Neural progenitor cell (in vitro differentiated cells): ENCODE measurements around the gene ANKRD22.

Experiments used
- EZH2 ChIP-seq: fragments of 200-600 bp; sonication (generic); IDR thresholded peaks from 2 replicates; pipeline ENCODE4 v1.6.1; 2017; ENCODE audit warnings: antibody characterized with exemption, mild to moderate bottlenecking, moderate library complexity
- EZH2phosphoT487 ChIP-seq: fragments of 200-600 bp; sonication (generic); IDR thresholded peaks from 2 replicates; pipeline ENCODE4 v1.6.1; 2017; ENCODE audit warnings: antibody characterized with exemption
- TF ChIP-seq, protein P1 (sequence below): fragments of 200-600 bp; sonication (generic); IDR thresholded peaks from 2 replicates; pipeline ENCODE4 v1.5.1; 2017; ENCODE audit warnings: antibody characterized with exemption, mild to moderate bottlenecking

DNA sequence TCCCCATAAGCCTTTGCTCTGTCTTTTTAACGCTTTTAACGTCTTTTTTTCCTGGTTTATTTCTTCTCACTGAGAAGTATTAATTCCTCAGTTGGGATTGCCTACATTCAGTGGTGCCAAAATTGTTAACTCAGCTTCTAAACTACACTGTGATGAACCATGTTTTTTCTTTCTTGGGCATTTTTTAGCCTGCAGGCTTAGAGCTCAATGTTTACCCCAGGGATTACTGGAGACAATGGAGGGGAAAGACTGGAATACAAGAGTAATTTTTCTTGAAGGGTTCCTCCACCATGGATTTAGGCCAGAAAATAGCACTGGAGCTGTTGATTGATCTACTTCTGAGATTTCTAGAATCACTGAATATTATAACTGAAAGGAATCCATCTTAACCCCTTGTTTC is 48.2 kb upstream of the ANKRD22 start:
- TF ChIP-seq, protein P1, sequence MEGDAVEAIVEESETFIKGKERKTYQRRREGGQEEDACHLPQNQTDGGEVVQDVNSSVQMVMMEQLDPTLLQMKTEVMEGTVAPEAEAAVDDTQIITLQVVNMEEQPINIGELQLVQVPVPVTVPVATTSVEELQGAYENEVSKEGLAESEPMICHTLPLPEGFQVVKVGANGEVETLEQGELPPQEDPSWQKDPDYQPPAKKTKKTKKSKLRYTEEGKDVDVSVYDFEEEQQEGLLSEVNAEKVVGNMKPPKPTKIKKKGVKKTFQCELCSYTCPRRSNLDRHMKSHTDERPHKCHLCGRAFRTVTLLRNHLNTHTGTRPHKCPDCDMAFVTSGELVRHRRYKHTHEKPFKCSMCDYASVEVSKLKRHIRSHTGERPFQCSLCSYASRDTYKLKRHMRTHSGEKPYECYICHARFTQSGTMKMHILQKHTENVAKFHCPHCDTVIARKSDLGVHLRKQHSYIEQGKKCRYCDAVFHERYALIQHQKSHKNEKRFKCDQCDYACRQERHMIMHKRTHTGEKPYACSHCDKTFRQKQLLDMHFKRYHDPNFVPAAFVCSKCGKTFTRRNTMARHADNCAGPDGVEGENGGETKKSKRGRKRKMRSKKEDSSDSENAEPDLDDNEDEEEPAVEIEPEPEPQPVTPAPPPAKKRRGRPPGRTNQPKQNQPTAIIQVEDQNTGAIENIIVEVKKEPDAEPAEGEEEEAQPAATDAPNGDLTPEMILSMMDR = no peak
- TF ChIP-seq EZH2 (no peak), EZH2phosphoT487 (no peak)
